ENCODE measurements around the gene MFN1.

DNA sequence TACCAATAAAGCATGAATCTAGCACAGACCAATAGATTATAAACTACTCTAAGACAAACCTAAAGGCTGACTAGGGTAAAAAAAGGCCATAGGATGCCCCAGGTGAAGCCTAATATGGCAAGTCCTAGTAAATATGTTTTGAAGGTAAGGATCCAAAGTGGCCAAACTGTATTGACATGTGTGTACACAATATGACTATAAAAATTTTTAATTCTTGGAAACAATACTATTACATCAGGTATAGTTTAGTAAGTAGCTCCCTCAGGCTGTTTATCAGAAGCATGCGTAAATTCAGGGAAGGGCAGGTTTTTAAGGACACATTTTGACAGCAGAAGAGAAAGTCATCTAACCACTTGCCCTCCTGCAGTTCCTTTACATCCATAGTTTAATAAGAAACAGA, 84.9 kb downstream of the MFN1 start:
- TF ChIP-seq DNMT3B (CRISPR knock-in tag; conservative IDR thresholded peaks at IDR 0.05): no peak
- TF ChIP-seq, protein P1, sequence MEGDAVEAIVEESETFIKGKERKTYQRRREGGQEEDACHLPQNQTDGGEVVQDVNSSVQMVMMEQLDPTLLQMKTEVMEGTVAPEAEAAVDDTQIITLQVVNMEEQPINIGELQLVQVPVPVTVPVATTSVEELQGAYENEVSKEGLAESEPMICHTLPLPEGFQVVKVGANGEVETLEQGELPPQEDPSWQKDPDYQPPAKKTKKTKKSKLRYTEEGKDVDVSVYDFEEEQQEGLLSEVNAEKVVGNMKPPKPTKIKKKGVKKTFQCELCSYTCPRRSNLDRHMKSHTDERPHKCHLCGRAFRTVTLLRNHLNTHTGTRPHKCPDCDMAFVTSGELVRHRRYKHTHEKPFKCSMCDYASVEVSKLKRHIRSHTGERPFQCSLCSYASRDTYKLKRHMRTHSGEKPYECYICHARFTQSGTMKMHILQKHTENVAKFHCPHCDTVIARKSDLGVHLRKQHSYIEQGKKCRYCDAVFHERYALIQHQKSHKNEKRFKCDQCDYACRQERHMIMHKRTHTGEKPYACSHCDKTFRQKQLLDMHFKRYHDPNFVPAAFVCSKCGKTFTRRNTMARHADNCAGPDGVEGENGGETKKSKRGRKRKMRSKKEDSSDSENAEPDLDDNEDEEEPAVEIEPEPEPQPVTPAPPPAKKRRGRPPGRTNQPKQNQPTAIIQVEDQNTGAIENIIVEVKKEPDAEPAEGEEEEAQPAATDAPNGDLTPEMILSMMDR (CRISPR knock-in tag; IDR thresholded peaks at IDR 0.05): no peak
- no peak for TF ChIP-seq ZFP37 (CRISPR knock-in tag; IDR thresholded peaks at IDR 0.05; ENCODE audit: borderline replicate concordance)
- no peak for TF ChIP-seq HMG20B (CRISPR knock-in tag; conservative IDR thresholded peaks at IDR 0.05)
- no peak for TF ChIP-seq PRPF4 (IDR thresholded peaks at IDR 0.05; ENCODE audit: low read depth, low read length, poor library complexity, severe bottlenecking)
- no peak for TF ChIP-seq ATF2 (CRISPR knock-in tag; IDR thresholded peaks at IDR 0.05)
- no peak for TF ChIP-seq BHLHE40 (IDR thresholded peaks at IDR 0.05; ENCODE audit: low read length)
- TF ChIP-seq PRDM4 (CRISPR knock-in tag; IDR thresholded peaks at IDR 0.05; ENCODE audit: borderline replicate concordance): no peak
- TF ChIP-seq RFX5 (IDR thresholded peaks at IDR 0.05; ENCODE audit: low read depth, low read length): no peak
- no peak for TF ChIP-seq ETV6 (CRISPR knock-in tag; conservative IDR thresholded peaks at IDR 0.05)
- TF ChIP-seq, protein P2, sequence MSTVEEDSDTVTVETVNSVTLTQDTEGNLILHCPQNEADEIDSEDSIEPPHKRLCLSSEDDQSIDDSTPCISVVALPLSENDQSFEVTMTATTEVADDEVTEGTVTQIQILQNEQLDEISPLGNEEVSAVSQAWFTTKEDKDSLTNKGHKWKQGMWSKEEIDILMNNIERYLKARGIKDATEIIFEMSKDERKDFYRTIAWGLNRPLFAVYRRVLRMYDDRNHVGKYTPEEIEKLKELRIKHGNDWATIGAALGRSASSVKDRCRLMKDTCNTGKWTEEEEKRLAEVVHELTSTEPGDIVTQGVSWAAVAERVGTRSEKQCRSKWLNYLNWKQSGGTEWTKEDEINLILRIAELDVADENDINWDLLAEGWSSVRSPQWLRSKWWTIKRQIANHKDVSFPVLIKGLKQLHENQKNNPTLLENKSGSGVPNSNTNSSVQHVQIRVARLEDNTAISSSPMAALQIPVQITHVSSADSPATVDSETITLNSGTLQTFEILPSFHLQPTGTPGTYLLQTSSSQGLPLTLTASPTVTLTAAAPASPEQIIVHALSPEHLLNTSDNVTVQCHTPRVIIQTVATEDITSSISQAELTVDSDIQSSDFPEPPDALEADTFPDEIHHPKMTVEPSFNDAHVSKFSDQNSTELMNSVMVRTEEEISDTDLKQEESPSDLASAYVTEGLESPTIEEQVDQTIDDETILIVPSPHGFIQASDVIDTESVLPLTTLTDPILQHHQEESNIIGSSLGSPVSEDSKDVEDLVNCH (CRISPR knock-in tag; IDR thresholded peaks at IDR 0.05): no peak
- no peak for TF ChIP-seq MYC (CRISPR knock-in tag; IDR thresholded peaks at IDR 0.05; ENCODE audit: borderline replicate concordance)
- TF ChIP-seq POLR2AphosphoS5 (IDR thresholded peaks at IDR 0.05; ENCODE audit: low read depth, low read length): no peak
